ENCODE data around the gene GYG2. TPM values are rescaled to one million over a fixed set of nuclear protein-coding genes. Genes with fewer than 3 reads are reported as not detected.

GYG2 gene
- total RNA-seq, result 2.0 and 4.9 TPM in 2 replicates

DNA sequence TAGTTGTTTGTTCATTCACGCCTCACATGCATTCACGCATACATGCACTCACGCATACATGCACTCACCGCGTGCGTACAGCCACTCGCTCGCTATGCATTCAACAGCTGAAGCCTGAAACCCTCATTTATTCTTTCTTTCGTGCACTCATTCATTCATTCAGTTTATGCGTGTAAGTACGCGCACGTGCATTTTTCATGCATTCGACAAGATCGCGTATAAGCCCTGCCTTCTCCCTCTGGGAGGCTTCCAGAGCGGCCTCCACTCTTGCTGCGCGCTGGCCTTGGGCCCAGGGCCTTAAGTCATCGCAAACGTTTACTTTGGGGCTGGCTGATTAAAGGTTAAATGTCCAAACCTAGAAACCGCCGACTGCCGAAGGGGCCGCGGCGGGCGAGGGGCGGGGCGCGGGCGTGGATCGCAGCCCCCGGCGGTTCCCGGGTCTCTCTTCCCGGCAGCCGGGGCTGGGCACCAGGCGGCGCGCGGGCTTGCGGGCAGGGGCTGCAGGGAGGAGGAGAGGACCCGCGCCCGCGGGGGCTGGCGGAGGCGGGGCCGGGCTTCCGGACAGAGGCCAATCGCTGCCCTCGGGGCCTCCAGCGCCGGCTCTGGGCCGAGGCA lies at the start of gene GYG2:
TSS of gene GYG2 (plus strand) at position 587 of the 615 bp plus-strand sequence. CDS start 1,259 bp downstream, outside the sequence.

DNA sequence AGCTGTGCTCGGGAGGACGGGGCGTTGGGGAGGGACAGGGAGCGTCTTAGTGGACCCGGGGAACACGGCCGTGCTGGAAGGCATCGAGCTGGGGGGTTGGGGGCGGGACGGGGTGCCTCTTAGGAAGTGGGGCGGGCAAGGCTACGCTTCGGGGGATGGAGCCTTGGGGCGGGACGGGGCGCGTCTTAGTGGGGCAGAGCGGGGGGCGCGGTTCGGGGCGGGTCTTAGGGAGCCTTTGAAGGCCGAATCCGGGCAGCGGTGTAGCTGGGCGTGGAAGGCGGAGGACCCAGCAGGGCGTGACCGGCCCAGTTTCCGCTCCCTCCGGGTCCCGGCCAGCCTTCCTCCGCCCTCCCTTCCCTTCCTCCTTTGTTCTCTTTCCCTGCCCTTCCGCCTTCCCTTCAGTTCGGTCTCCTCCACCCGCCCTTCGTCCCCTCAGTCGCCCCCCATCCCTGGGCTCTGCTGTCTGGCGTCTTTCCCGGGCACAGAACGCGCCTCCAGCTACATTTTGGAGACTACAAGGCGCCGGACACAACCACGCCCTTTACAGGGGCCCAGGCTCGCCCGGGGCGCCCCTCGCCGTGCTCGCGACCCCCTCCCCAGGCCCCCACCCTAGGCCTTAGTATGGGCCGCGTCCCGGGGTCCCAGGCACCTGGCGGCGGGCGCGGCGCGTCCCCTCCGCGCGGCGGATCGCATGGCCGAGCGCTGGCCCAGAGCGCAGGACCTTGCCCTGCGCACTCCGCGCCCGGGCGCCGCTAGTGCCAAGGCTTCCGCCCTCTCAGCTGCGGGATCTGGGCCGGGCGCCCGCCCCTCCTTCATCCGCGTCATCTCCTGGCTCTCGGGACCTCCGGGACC lies 100.1 kb downstream of the GYG2 start, which contains the start of gene ARSD:
TSS of gene ARSD (minus strand) at position 757 of the 852 bp plus-strand sequence. CDS start at position 693, 64 bp downstream.

Other genes with a start within 250 kb of the GYG2 start
- gene CD99, start 137.6 kb upstream of the GYG2 start, total RNA-seq, result 254 and 265 TPM in 2 replicates
- gene XG, start 76.9 kb upstream of the GYG2 start, total RNA-seq, result not detected in 2 replicates
- gene ARSD, start 100.4 kb downstream of the GYG2 start, total RNA-seq, result 19.4 and 42.7 TPM in 2 replicates
- gene ARSH, start 177.6 kb downstream of the GYG2 start, total RNA-seq, result not detected in 2 replicates
- not detected in 2 replicates for gene ARSF, start 212.5 kb downstream of the GYG2 start, total RNA-seq